ENCODE measurements around the gene CD244. TPM values are rescaled to one million over a fixed set of nuclear protein-coding genes. Genes with fewer than 3 reads are reported as not detected.
A peak's percentile ranks its signal among the peaks of the same experiment; 100 is the strongest.
"Not testable (repeated sequence)": the region's sequence is repeated elsewhere in the genome, so short reads cannot be mapped to it uniquely, and the experiment has no call there.

Gene CD244
- total and polyA plus RNA-seq, 2 donors: 0.21 to 0.89 TPM

- 86% methylated on average over 24 of the region's 25 CpGs for WGBS
- not testable (repeated sequence) for H3K36me3 ChIP-seq (ENCODE audit: insufficient read depth); H3K4me1 ChIP-seq (ENCODE audit: insufficient read depth); DNase-seq (ENCODE audit: extremely low spot score); H3K27ac ChIP-seq (ENCODE audit: low read depth); H3K4me3 ChIP-seq (ENCODE audit: low read depth, low read length)
Observed at GRCh38 chr1:160782988-160783765, 79.5 kb downstream of the CD244 start.

GRCh38 chr1:160781914-160782689, 80.6 kb downstream of the CD244 start:
- no peak overlapping the region for H3K4me3 ChIP-seq (ENCODE audit: low read depth, low read length)
- DNase-seq (ENCODE audit: extremely low spot score): no peak
- no peaks in the 10 kb centered on the region for H3K4me1 ChIP-seq (ENCODE audit: insufficient read depth)
- H3K36me3 ChIP-seq (ENCODE audit: insufficient read depth): no peaks in the 10 kb centered on the region
- H3K27ac ChIP-seq (ENCODE audit: low read depth): peak overlapping the region; percentile 54
- WGBS: 80% methylated on average over 9 of the region's 9 CpGs

GRCh38 chr1:160781186-160781766, 81.4 kb downstream of the CD244 start:
- 80% methylated on average over 8 of the region's 8 CpGs for WGBS
- no peaks in the 10 kb centered on the region for H3K36me3 ChIP-seq (ENCODE audit: insufficient read depth)
- no peaks in the 10 kb centered on the region for H3K4me1 ChIP-seq (ENCODE audit: insufficient read depth)
- H3K4me3 ChIP-seq (ENCODE audit: low read depth, low read length): no peak overlapping the region
- no peak overlapping the region for H3K27ac ChIP-seq (ENCODE audit: low read depth)
- peak; percentile 82 for DNase-seq (ENCODE audit: extremely low spot score)

- Histone ChIP-seq H3K4me1 (ENCODE audit: insufficient read depth) (no peaks in the 10 kb centered on the region), H3K4me3 (ENCODE audit: low read depth, low read length) (no peak overlapping the region), H3K27ac (ENCODE audit: low read depth) (no peak overlapping the region), H3K36me3 (ENCODE audit: insufficient read depth) (no peaks in the 10 kb centered on the region)
- no peak for DNase-seq (ENCODE audit: extremely low spot score)
- 81% methylated on average over 2 of the region's 2 CpGs for WGBS
Observed at GRCh38 chr1:160780398-160780755, 82.3 kb downstream of the CD244 start.

Other genes starting within 250 kb of the CD244 start
- gene SLAMF1, start 215.8 kb downstream of the CD244 start, total RNA-seq: 0.21 TPM
- 0.47 TPM for gene SLAMF1, start 215.8 kb downstream of the CD244 start, polyA plus RNA-seq
- 7.0 TPM for gene CD48, start 151.1 kb downstream of the CD244 start, total RNA-seq
- gene CD48, start 151.1 kb downstream of the CD244 start, polyA plus RNA-seq: 7.5 TPM
- gene SLAMF7, start 123.6 kb downstream of the CD244 start, total RNA-seq: 1.6 TPM
- 1.5 TPM for gene SLAMF7, start 123.6 kb downstream of the CD244 start, polyA plus RNA-seq
- gene LY9, start 66.7 kb downstream of the CD244 start, total RNA-seq: 0.11 TPM
- 0.49 TPM for gene LY9, start 66.7 kb downstream of the CD244 start, polyA plus RNA-seq
- 3.4 TPM for gene ITLN1, start 22.3 kb upstream of the CD244 start, total RNA-seq
- gene ITLN1, start 22.3 kb upstream of the CD244 start, polyA plus RNA-seq: 0.56 TPM
- not detected for gene ITLN2, start 91.9 kb upstream of the CD244 start, total RNA-seq
- gene ITLN2, start 91.9 kb upstream of the CD244 start, polyA plus RNA-seq: 0.37 TPM
- 35.2 TPM for gene F11R, start 158.3 kb upstream of the CD244 start, total RNA-seq
- 23.4 TPM for gene F11R, start 158.3 kb upstream of the CD244 start, polyA plus RNA-seq
- 23.1 TPM for gene TSTD1, start 176.1 kb upstream of the CD244 start, total RNA-seq
- gene TSTD1, start 176.1 kb upstream of the CD244 start, polyA plus RNA-seq: 36.7 TPM
- 46.7 TPM for gene USF1, start 183.1 kb upstream of the CD244 start, total RNA-seq
- gene USF1, start 183.1 kb upstream of the CD244 start, polyA plus RNA-seq: 55.9 TPM
- 2.9 TPM for gene ARHGAP30, start 207.0 kb upstream of the CD244 start, total RNA-seq
- 5.1 TPM for gene ARHGAP30, start 207.0 kb upstream of the CD244 start, polyA plus RNA-seq
- gene NECTIN4, start 226.7 kb upstream of the CD244 start, total RNA-seq: 12.2 TPM
- 5.0 TPM for gene NECTIN4, start 226.7 kb upstream of the CD244 start, polyA plus RNA-seq
- gene KLHDC9, start 235.5 kb upstream of the CD244 start, total RNA-seq: 1.3 TPM
- 8.4 TPM for gene KLHDC9, start 235.5 kb upstream of the CD244 start, polyA plus RNA-seq

All from urinary bladder (tissue), 4 donors.